Brain pericyte (primary cell): Measurements from ENCODE around the gene PHKB.
"Not testable (repeated sequence)": the region's sequence is repeated elsewhere in the genome, so short reads cannot be mapped to it uniquely, and the experiment has no call there.

ENCODE experiments used
- DNase-seq: peaks from one replicate; pipeline ENCODE4 v3.0.0-alpha.2; 2012; ENCODE audit warnings: low read depth, low spot score

PHKB gene

DNA sequence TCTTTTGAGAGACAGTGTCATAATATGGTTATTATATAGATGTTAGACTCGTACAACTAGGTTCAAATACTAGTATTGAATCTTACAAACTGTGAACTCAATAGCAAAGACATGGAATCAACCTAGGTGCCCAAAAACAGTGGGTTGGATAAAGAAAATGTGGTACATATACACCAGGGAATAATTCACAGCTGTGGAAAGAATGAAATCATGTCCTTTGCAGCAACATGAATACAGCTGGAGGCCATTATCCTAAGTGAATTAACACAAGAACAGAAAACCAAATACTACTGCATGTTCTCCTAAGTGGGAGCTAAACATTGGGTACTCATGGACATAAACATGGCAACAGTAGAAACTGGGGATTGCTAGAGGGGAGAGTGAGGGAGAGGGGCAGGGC lies 8.1 kb downstream of the PHKB start:
- no peak for DNase-seq

DNA sequence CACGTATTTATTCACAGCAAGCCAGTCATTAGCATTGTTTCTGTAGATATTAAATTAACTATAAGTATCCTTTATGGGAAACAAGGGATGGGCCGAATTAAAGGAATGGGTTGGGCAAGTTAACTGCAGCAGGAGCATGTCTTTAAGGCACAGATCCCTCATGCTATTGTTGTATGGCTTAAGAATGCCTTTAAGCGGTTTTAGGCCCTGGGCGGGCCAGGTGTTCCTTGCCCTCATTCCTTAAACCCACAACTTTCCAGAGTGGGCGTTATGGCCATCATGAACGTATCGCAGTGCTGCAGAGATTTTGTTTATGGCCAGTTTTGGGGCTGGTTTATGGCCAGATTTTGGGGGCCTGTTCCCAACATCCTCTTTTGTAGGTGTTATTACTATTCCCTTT lies 9.1 kb downstream of the PHKB start:
- DNase-seq, result no peak

GRCh38 chr16:47470810-47471209 lies 9.7 kb downstream of the PHKB start:
- no peak for DNase-seq

DNA sequence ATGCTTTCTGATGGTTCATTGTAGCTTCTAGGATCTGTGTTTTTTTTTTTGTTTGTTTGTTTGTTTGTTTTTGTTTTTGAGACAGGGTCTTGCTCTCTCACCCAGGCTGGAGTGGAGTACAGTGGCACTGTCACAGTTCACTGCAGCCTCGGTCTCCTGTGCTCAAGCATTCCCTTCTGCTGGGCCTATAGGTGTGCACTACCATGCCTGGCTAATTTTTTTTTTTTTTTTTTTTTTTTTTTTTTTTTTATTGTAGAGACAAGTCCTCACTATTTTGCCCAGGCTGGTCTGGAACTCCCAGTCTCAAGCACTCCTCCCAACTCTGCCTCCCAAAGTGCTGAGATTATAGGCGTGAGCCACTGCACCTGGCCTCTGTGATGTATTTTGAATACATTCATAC lies 11.9 kb downstream of the PHKB start:
- DNase-seq, result not testable (repeated sequence)

DNA sequence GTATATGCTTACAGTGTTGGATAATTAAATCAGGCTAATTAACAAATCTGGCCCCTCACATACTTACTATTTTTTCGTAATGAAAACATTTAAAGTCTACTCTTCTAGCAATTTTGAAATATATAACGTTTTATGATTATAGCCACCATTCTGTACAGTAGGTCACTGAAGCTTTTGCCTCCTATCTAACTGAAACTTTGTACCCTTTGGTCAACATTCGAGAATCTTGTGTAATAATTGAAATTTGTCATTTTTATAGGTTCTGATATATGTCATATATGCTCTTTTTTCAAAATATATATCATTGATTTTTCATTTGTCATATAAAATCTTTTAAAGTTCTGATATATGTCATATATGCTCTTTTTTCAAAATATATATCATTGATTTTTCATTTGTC lies 12.7 kb downstream of the PHKB start:
- no peak for DNase-seq

GRCh38 chr16:47475786-47476185 lies 14.7 kb downstream of the PHKB start:
- no peak for DNase-seq

DNA sequence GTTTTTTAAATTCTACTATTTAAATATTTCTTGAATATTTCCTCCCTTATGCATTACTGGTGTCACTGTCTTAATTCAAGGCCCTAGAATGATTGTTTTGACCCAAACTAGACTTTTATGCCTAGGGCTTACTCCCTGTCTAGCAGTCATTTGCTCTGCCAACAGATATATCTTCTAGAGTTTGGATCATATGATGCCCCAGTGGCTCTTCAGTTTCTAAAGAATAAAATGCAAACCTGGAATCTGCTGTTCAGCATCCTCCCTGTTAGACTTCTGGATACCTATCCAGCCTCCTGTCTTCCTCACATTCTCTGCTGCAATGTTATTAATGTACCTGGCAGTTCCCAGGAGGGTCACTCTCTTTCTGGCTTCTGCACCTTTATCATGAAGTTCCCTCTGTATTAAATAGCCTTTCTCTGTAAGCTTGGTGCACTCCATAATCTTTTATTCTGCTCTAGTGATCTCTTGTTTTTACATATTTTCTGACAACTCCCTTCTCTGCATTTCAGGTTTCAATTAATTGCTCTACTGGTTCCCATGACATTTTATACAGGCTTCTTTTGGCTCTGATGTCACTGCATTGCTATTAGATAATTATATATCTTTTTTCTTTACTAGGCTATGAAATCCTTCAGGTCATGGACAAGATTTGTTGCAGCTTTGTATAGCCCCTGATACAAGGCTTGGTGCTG lies 15.7 kb downstream of the PHKB start:
- no peak for DNase-seq

GRCh38 chr16:47477679-47478078 lies 16.5 kb downstream of the PHKB start:
- DNase-seq, result no peak

DNA sequence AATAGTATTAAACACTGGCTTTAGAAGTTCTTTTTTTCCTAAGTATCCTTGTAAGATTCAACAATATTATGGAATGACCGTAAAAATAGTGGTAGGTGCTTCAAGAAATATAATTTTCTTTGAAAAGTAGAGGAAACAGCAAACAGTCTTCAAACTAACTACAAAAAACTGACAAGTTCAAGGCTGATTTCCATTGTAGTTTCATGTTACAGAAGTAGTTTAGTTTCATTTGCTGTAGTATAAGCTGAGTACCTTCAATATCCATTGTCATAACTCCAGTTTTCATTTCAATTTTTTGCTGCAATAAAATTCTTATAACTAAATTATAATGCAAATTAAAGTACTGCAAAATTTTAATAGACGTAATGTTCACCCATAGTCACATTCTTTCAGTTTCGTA lies 19.3 kb downstream of the PHKB start:
- DNase-seq, result no peak

GRCh38 chr16:47481698-47482374 lies 20.7 kb downstream of the PHKB start:
- DNase-seq, result no peak

GRCh38 chr16:47483616-47484015 lies 22.5 kb downstream of the PHKB start:
- no peak for DNase-seq

DNA sequence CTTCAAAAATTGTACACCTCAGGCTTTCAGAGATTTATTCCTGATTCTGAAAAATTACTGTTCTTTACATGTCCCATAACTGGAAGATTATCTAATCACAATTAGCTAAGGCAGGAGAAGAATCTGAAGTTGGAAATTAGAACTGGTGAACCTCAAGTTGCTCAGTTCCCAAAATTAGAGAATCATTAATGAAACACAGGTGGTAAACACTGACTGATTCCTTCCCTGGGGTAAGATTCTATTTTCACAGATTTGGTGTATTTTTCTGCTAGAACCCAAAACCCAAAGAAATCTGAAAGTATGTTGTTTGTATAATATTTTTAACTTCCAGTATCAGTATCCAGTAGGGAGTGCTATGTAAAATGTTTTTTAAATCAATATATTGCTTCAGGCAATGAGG lies 25.7 kb downstream of the PHKB start:
- DNase-seq, result no peak

DNA sequence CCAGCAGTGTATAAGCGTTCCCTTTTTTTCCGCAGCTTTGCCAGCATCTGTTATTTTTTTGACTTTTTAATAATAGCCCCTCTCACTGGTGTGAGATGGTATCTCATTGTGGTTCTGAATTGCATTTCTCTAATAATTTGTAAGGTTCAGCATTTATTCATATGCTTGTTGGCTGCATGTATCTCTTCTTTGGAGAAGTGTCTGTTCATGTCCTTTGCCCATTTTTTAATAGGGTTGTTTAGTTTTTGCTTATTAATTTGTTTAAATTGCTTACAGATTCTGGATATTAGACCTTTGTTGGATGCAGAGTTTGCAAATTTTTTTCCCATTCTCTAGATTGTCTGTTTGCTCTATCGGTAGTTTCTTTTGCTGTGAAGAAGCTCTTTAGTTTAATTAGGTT lies 26.9 kb downstream of the PHKB start:
- no peak for DNase-seq

- no peak for DNase-seq
These were observed 29.3 kb downstream of the PHKB start for GRCh38 chr16:47490471-47490870.

- no peak for DNase-seq
These were observed 30.9 kb downstream of the PHKB start for GRCh38 chr16:47492036-47492427.

GRCh38 chr16:47492428-47493377 lies 31.6 kb downstream of the PHKB start:
- peak; percentile 39 for DNase-seq

- DNase-seq, result no peak
These were observed 32.5 kb downstream of the PHKB start for GRCh38 chr16:47493381-47494337.

DNA sequence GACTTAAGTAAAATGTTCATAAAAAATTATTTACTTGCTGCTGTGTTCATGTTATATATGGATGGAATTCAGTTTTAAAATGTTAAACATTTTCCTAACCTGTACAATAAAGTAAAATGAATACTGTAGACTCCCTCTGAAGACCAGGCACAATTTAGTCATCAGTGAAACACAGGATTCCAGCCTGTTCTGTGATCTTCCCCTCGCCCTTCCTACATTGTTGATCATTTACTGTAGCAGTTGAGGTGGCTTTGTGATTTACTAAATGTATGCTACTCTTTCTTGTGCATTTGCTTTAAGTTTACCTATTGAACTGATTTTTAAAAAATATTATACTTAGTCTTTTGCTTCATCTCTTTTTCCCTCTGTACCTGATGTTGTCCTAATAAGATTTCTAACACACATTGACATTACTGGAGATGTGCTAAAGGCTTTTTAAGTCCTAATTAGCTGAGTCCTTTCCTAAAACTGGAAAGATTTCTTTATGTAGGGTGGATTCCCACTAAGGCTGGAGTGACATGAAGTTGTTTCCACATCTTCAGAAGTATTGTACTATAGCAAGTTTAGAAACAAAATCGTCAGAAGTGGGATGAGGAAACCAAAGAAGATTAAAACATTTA lies 38.1 kb downstream of the PHKB start:
- DNase-seq, result no peak

- DNase-seq, result no peak
These were observed 38.7 kb downstream of the PHKB start for GRCh38 chr16:47499700-47500264.

DNA sequence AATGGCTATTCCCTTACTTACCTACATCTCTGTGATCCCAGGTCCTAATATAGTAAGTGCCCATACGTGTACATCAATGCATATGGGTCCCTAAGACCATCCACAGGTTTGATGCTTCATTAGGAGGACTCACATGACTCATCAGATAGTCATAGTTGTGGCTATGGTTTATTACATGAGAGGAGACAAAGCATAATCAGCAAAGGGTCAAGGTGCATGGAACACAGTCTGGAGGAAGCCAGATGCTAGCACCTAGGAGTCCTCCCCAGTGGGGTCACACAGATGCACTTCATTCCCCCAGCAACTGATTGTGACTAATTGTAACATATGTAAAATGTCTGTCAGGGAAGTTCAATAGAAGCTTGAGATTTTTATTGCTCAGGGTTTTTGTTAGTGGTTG lies 42.8 kb downstream of the PHKB start:
- no peak for DNase-seq

DNA sequence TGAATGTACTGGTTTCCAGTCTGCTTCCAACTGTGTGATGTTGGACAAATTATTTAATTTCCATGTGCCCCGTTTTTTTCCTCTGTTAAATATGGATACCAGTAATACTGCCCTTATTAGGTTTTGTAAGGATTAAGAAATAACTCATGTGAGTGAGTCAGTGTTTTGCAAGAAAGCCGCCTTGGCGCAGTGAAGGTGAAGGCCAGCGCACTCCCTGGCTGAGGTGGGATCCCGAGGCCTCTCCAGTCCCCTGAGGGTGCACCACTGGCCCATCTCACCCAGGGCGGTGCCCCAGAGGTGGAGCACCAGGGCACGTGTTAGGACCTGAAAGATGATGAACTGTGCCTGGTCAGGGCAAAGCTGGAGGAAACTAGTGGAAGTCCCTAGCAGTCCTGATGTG lies 43.5 kb downstream of the PHKB start:
- DNase-seq, result no peak
